COLO668 (cell line): Measurements from ENCODE around the gene TBC1D22A.
"Not testable (repeated sequence)": the region's sequence is repeated elsewhere in the genome, so short reads cannot be mapped to it uniquely, and the experiment has no call there.

Experiments
- DNase-seq: peaks from one replicate; lab custom pipeline; 2025; ENCODE audit not compliant: unreplicated experiment; lab: John Stamatoyannopoulos, UW

TBC1D22A gene

GRCh38 chr22:47126344-47126811 lies 363.9 kb downstream of the TBC1D22A start:
- no peak for DNase-seq

GRCh38 chr22:47127441-47127871 lies 365.0 kb downstream of the TBC1D22A start:
- no peak for DNase-seq

- DNase-seq, result no peak
These were observed 365.8 kb downstream of the TBC1D22A start for GRCh38 chr22:47128216-47128615.

GRCh38 chr22:47128622-47129215 lies 366.3 kb downstream of the TBC1D22A start:
- DNase-seq, result no peak

- peak; percentile 26 for DNase-seq
These were observed 367.6 kb downstream of the TBC1D22A start for GRCh38 chr22:47129902-47130635.

- no peak for DNase-seq
These were observed 368.6 kb downstream of the TBC1D22A start for GRCh38 chr22:47130883-47131631.

GRCh38 chr22:47131632-47132427 lies 369.4 kb downstream of the TBC1D22A start:
- DNase-seq, result no peak

- DNase-seq, result no peak
These were observed 370.0 kb downstream of the TBC1D22A start for GRCh38 chr22:47132428-47132825.

- DNase-seq, result no peak
These were observed 370.9 kb downstream of the TBC1D22A start for GRCh38 chr22:47133061-47133969.

GRCh38 chr22:47134222-47134621 lies 371.8 kb downstream of the TBC1D22A start:
- no peak for DNase-seq

- no peak for DNase-seq
These were observed 372.9 kb downstream of the TBC1D22A start for GRCh38 chr22:47135338-47135737.

GRCh38 chr22:47136050-47136449 lies 373.6 kb downstream of the TBC1D22A start:
- DNase-seq, result no peak

GRCh38 chr22:47136671-47137070 lies 374.2 kb downstream of the TBC1D22A start:
- no peak for DNase-seq

GRCh38 chr22:47139013-47139789 lies 376.8 kb downstream of the TBC1D22A start:
- peak; percentile 66 for DNase-seq

- DNase-seq, result no peak
These were observed 377.3 kb downstream of the TBC1D22A start for GRCh38 chr22:47139790-47140119.

GRCh38 chr22:47140975-47141374 lies 378.5 kb downstream of the TBC1D22A start:
- not testable (repeated sequence) for DNase-seq

- DNase-seq, result no peak
These were observed 380.1 kb downstream of the TBC1D22A start for GRCh38 chr22:47142427-47143046.

GRCh38 chr22:47143249-47143938 lies 380.9 kb downstream of the TBC1D22A start:
- DNase-seq, result no peak
